Neural cell (in vitro differentiated cells): ENCODE results near the gene ACTBL2. TPM values are rescaled to one million over a fixed set of nuclear protein-coding genes. Genes with fewer than 3 reads are reported as not detected.
"Not testable (repeated sequence)": the region's sequence is repeated elsewhere in the genome, so short reads cannot be mapped to it uniquely, and the experiment has no call there.

Experiments
- H2AFZ ChIP-seq: fragments of 200-600, 300-800 bp; sonication (generic), shearing (Covaris generic); 2 replicates; pipeline ENCODE4 v1.6.0; 2014; ENCODE audit warnings: low read depth, mild to moderate bottlenecking, antibody characterized with exemption, low read length, moderate library complexity
- H3F3A ChIP-seq: fragments of 200-600 bp; shearing (Covaris generic); 2 replicates; pipeline ENCODE4 v1.6.1; 2016; ENCODE audit warnings: mild to moderate bottlenecking, moderate library complexity, mixed read lengths, antibody characterized with exemption, low read length; ENCODE audit not compliant: insufficient read depth, poor library complexity, severe bottlenecking
- H3K27ac ChIP-seq: fragments of 200-600, 300-800 bp; sonication (generic), shearing (Covaris generic); 2 replicates; pipeline ENCODE4 v1.5.1; 2014; ENCODE audit warnings: mild to moderate bottlenecking, low read length, moderate library complexity
- H3K27me3 ChIP-seq: fragments of 300-800, 200-600 bp; sonication (generic), shearing (Covaris generic); 2 replicates; pipeline ENCODE4 v1.6.0; 2014; ENCODE audit warnings: mild to moderate bottlenecking, low read depth, low read length, moderate library complexity; ENCODE audit not compliant: insufficient read depth
- H3K36me3 ChIP-seq: fragments of 300-800, 200-600 bp; sonication (generic), shearing (Covaris generic); 2 replicates; pipeline ENCODE4 v1.5.1; 2014; ENCODE audit warnings: mild to moderate bottlenecking, antibody characterized with exemption, low read length, moderate library complexity; ENCODE audit not compliant: insufficient read depth
- H3K4me2 ChIP-seq: fragments of 300-800, 200-600 bp; sonication (generic), shearing (Covaris generic); 2 replicates; pipeline ENCODE4 v1.6.0; 2014; ENCODE audit warnings: mild to moderate bottlenecking, low read length
- H3K4me3 ChIP-seq: fragments of 300-800, 200-600 bp; sonication (generic), shearing (Covaris generic); 2 replicates; pipeline ENCODE4 v1.5.1; 2014; ENCODE audit warnings: mild to moderate bottlenecking, low read length, moderate library complexity
- H3K79me2 ChIP-seq: fragments of 200-600 bp; shearing (Covaris generic); replicated peaks from 2 replicates; pipeline ENCODE4 v1.6.0; 2014; ENCODE audit warnings: mild to moderate bottlenecking, low read length, moderate library complexity; ENCODE audit not compliant: insufficient read depth
- H3K9ac ChIP-seq: fragments of 300-800, 200-600 bp; sonication (generic), shearing (Covaris generic); 2 replicates; pipeline ENCODE4 v1.6.1; 2016; ENCODE audit warnings: mild to moderate bottlenecking, low read length, mixed read lengths
- H3K9me2 ChIP-seq: fragments of 200-600 bp; shearing (Covaris generic); 2 replicates; pipeline ENCODE4 v1.6.1; 2016; ENCODE audit warnings: mild to moderate bottlenecking, low read length, mixed read lengths; ENCODE audit not compliant: insufficient read depth
- H3K9me3 ChIP-seq: fragments of 200-600, 300-800 bp; sonication (generic), shearing (Covaris generic); 2 replicates; pipeline ENCODE4 v1.6.1; 2016; ENCODE audit warnings: mild to moderate bottlenecking, mixed run types, low read length, moderate library complexity, mixed read lengths
- H4K20me1 ChIP-seq: fragments of 200-600 bp; shearing (Covaris generic); 2 replicates; pipeline ENCODE4 v1.6.1; 2016; ENCODE audit warnings: mild to moderate bottlenecking, mixed run types; ENCODE audit not compliant: insufficient read depth
- EP300 ChIP-seq: fragments of 450-650 bp; conservative IDR thresholded peaks from 2 replicates; pipeline ENCODE4 v1.6.1; 2014; ENCODE audit warnings: antibody characterized with exemption, mild to moderate bottlenecking, moderate library complexity; ENCODE audit not compliant: poor library complexity, severe bottlenecking
- EZH2 ChIP-seq: fragments of 200-600, 300-800 bp; shearing (Covaris generic), sonication (generic); IDR thresholded peaks from 2 replicates; pipeline ENCODE4 v1.6.1; 2014; ENCODE audit warnings: antibody characterized with exemption, low read length, borderline replicate concordance, mild to moderate bottlenecking; ENCODE audit not compliant: insufficient read depth, poor library complexity, severe bottlenecking
- MXI1 ChIP-seq: fragments of 450-650 bp; conservative IDR thresholded peaks from 2 replicates; pipeline ENCODE4 v1.6.1; 2014; ENCODE audit warnings: antibody characterized with exemption, mild to moderate bottlenecking; ENCODE audit not compliant: poor library complexity, severe bottlenecking
- POLR2AphosphoS5 ChIP-seq: IDR thresholded peaks from 2 replicates; pipeline ENCODE4 v1.6.1; 2012
- RAD21 ChIP-seq: fragments of 450-650 bp; conservative IDR thresholded peaks from 2 replicates; pipeline ENCODE4 v1.6.1; 2014; ENCODE audit warnings: antibody characterized with exemption, mild to moderate bottlenecking, moderate library complexity
- REST ChIP-seq: IDR thresholded peaks from 2 replicates; pipeline ENCODE4 v1.6.1; 2012; ENCODE audit warnings: borderline replicate concordance
- SMC3 ChIP-seq: fragments of 450-650 bp; conservative IDR thresholded peaks from 2 replicates; pipeline ENCODE4 v1.6.1; 2014; ENCODE audit warnings: antibody characterized with exemption, mild to moderate bottlenecking, moderate library complexity; ENCODE audit not compliant: poor library complexity
- TAF1 ChIP-seq: IDR thresholded peaks from 2 replicates; pipeline ENCODE4 v1.6.1; 2012; ENCODE audit warnings: low read depth
- polyA plus RNA-seq: library from polyadenylated mRNA; depleted of rRNA; stranded (reverse); fragments of >200 nt; gene quantifications from 2 replicates; pipeline ENCODE4 v1.2.3, GENCODE V29; 2014
- TF ChIP-seq, protein P1 (sequence below): fragments of 450-650 bp; IDR thresholded peaks from 2 replicates; pipeline ENCODE4 v1.5.1; 2014; ENCODE audit warnings: antibody characterized with exemption, mild to moderate bottlenecking, moderate library complexity; ENCODE audit not compliant: poor library complexity, severe bottlenecking

ACTBL2 gene
- polyA plus RNA-seq, 1 donor from 2014 or later, result not detected

DNA sequence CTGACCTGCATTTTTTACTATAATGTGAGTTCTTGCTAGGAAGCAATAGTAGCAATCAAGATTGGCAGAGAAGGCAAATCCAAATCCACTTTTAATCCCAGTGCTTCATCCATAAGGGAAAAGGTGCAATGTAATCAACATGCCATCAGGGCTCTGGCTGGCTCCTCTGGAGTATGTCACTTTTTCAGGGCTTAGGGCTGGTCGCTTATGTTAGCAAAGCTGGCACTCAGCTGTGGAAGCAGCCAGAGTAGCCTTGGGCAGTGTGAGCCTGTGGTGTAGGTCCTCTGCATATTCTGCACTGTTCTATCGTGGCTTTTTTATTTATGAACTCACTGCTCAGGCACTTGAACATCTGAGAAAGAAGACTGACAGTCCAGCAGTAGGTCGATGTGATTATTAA lies 16.1 kb downstream of the ACTBL2 start:
- Histone ChIP-seq H4K20me1 (no peaks in the 10 kb centered on the region), H3K9me3 (no peaks in the 10 kb centered on the region), H3K27me3 (no peaks in the 10 kb centered on the region), H2AFZ (no peak overlapping the region), H3K27ac (no peak overlapping the region), H3K9me2 (no peaks in the 10 kb centered on the region), H3K4me3 (no peak overlapping the region), H3K36me3 (no peaks in the 10 kb centered on the region), H3K9ac (no peak overlapping the region), H3K4me2 (no peak overlapping the region), H3F3A (no peaks in the 10 kb centered on the region), H3K79me2 (no peaks in the 10 kb centered on the region)
- TF ChIP-seq SMC3, result no peak

DNA sequence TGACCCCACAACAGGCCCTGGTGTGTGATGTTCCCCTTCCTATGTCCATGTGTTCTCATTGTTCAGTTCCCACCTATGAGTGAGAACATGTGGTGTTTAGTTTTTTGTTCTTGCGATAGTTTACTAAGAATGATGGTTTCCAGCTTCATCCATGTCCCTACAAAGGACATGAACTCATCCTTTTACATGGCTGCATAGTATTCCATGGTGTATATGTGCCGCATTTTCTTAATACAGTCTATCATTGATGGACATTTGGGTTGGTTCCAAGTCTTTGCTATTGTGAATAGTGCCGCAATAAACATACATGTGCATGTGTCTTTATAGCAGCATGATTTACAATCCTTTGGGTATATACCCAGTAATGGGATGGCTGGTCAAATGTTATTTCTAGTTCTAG lies 22.6 kb downstream of the ACTBL2 start:
- not testable (repeated sequence) for H3K9ac ChIP-seq, H3K36me3 ChIP-seq, H3F3A ChIP-seq, H2AFZ ChIP-seq, H3K4me3 ChIP-seq, H3K79me2 ChIP-seq, H3K9me3 ChIP-seq, H3K27ac ChIP-seq, H3K9me2 ChIP-seq, H3K4me2 ChIP-seq, H3K27me3 ChIP-seq, H4K20me1 ChIP-seq

GRCh38 chr5:57458443-57458842 lies 24.2 kb downstream of the ACTBL2 start:
- no peak overlapping the region for H2AFZ ChIP-seq
- H3K27ac ChIP-seq, result no peak overlapping the region
- H3K27me3 ChIP-seq, result no peaks in the 10 kb centered on the region
- H3K4me3 ChIP-seq, result no peak overlapping the region
- no peaks in the 10 kb centered on the region for H4K20me1 ChIP-seq
- no peaks in the 10 kb centered on the region for H3K79me2 ChIP-seq
- H3K9ac ChIP-seq, result no peak overlapping the region
- TF ChIP-seq REST (no peak), EP300 (no peak), TAF1 (no peak), MXI1 (no peak), EZH2 (no peak), SMC3 (no peak), POLR2AphosphoS5 (no peak), RAD21 (no peak)
- TF ChIP-seq, protein P1, sequence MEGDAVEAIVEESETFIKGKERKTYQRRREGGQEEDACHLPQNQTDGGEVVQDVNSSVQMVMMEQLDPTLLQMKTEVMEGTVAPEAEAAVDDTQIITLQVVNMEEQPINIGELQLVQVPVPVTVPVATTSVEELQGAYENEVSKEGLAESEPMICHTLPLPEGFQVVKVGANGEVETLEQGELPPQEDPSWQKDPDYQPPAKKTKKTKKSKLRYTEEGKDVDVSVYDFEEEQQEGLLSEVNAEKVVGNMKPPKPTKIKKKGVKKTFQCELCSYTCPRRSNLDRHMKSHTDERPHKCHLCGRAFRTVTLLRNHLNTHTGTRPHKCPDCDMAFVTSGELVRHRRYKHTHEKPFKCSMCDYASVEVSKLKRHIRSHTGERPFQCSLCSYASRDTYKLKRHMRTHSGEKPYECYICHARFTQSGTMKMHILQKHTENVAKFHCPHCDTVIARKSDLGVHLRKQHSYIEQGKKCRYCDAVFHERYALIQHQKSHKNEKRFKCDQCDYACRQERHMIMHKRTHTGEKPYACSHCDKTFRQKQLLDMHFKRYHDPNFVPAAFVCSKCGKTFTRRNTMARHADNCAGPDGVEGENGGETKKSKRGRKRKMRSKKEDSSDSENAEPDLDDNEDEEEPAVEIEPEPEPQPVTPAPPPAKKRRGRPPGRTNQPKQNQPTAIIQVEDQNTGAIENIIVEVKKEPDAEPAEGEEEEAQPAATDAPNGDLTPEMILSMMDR, result no peak
- no peaks in the 10 kb centered on the region for H3F3A ChIP-seq
- no peaks in the 10 kb centered on the region for H3K9me3 ChIP-seq
- H3K9me2 ChIP-seq, result no peaks in the 10 kb centered on the region
- no peak overlapping the region for H3K4me2 ChIP-seq
- no peaks in the 10 kb centered on the region for H3K36me3 ChIP-seq
